COR-L47 (cell line): ENCODE data around the gene TBC1D22A.
"Not testable (repeated sequence)": the region's sequence is repeated elsewhere in the genome, so short reads cannot be mapped to it uniquely, and the experiment has no call there.

Source experiments
- DNase-seq: peaks from one replicate; lab custom pipeline; 2025; lab: John Stamatoyannopoulos, UW

Gene TBC1D22A

GRCh38 chr22:47157486-47158270 is 395.2 kb downstream of the TBC1D22A start:
- no peak for DNase-seq

GRCh38 chr22:47158457-47158856 is 396.0 kb downstream of the TBC1D22A start:
- no peak for DNase-seq

- DNase-seq, result no peak
These were observed 397.1 kb downstream of the TBC1D22A start for GRCh38 chr22:47159592-47159991.

- no peak for DNase-seq
These were observed 397.7 kb downstream of the TBC1D22A start for GRCh38 chr22:47160141-47160541.

GRCh38 chr22:47160781-47161520 is 398.5 kb downstream of the TBC1D22A start:
- no peak for DNase-seq

- no peak for DNase-seq
These were observed 399.2 kb downstream of the TBC1D22A start for GRCh38 chr22:47161631-47162030.

GRCh38 chr22:47162865-47163264 is 400.4 kb downstream of the TBC1D22A start:
- no peak for DNase-seq

GRCh38 chr22:47163481-47163855 is 401.0 kb downstream of the TBC1D22A start:
- no peak for DNase-seq

GRCh38 chr22:47163856-47164513 is 401.5 kb downstream of the TBC1D22A start:
- no peak for DNase-seq

- DNase-seq, result no peak
These were observed 402.3 kb downstream of the TBC1D22A start for GRCh38 chr22:47164514-47165337.

- peak; percentile 62 for DNase-seq
These were observed 403.0 kb downstream of the TBC1D22A start for GRCh38 chr22:47165338-47166032.

GRCh38 chr22:47166033-47166404 is 403.6 kb downstream of the TBC1D22A start:
- peak; percentile 62 for DNase-seq

GRCh38 chr22:47166446-47167016 is 404.1 kb downstream of the TBC1D22A start:
- DNase-seq, result no peak

GRCh38 chr22:47167056-47167455 is 404.6 kb downstream of the TBC1D22A start:
- DNase-seq, result no peak

- DNase-seq, result not testable (repeated sequence)
These were observed 405.5 kb downstream of the TBC1D22A start for GRCh38 chr22:47167921-47168320.

- no peak for DNase-seq
These were observed 406.0 kb downstream of the TBC1D22A start for GRCh38 chr22:47168441-47168840.

GRCh38 chr22:47168900-47169800 is 406.7 kb downstream of the TBC1D22A start:
- DNase-seq, result no peak

GRCh38 chr22:47169801-47170140 is 407.3 kb downstream of the TBC1D22A start:
- no peak for DNase-seq

- not testable (repeated sequence) for DNase-seq
These were observed 408.3 kb downstream of the TBC1D22A start for GRCh38 chr22:47170511-47171440.
